HG03066 (cell line): ENCODE results near the gene HSD17B4.
"Not testable (repeated sequence)": the region's sequence is repeated elsewhere in the genome, so short reads cannot be mapped to it uniquely, and the experiment has no call there.

Experiments
- ATAC-seq: cut with Tn5 transposase; IDR thresholded peaks from one replicate; pipeline ENCODE4 v1.9.1; 2021; ENCODE audit warnings: low read depth; ENCODE audit not compliant: unreplicated experiment

The HSD17B4 gene

DNA sequence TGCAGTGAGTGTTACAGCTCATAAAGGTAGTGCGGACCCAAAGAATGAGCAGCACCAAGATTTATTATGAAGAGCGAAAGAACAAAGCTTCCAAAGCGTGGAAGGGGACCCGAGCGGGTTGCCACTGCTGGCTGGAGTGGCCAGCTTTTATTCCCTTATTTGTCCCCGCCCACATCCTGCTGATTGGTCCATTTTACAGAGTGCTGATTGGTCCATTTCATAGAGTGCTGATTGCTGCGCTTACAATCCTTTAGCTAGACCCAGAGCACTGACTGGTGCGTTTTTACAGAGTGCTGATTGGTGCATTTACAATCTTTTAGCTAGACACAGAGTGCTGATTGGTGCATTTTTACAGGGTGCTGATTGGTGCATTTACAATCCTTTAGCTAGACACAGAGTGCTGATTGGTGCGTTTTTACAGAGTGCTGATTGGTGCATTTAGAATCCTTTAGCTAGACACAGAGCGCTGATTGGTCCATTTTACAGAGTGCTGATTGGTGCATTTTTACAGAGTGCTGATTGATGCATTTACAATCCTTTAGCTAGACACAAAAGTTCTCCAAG, 19.5 kb upstream of the HSD17B4 start:
- ATAC-seq: not testable (repeated sequence)

DNA sequence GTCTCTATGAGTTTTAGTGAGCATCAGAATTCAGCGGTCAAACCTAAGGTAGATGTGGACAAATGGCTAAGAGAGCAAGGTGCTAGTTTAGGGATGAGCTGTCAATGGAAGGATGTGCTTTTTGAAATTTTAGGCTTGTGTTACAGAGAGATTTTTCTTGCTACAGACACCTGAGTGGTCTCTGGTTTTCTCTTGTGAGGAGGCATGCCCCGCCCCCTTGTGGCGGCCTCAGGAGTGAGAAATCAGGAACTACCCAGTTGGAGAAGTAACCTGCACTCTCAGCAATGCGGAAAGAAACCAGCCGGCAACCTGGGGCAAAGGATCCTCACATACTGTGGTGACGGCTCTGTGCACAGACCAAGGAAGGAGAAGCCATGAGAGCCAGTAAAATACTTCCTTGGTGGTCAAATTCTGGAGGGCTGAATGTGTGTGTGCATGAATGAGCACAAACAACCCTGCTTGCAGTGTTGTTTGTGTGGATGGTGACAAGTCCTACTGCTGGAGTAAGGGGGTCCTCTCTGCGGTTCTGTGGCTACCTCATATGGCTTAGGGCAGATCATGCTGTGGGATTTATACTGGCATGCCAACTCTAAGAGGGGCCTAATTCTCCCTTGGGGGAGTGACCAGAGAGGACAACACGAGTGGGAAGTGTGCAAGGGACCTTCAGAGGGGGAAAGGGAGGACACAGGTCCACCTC, 16.7 kb upstream of the HSD17B4 start:
- ATAC-seq: peak; percentile 86

GRCh38 chr5:119437785-119438586, 14.3 kb upstream of the HSD17B4 start:
- not testable (repeated sequence) for ATAC-seq

DNA sequence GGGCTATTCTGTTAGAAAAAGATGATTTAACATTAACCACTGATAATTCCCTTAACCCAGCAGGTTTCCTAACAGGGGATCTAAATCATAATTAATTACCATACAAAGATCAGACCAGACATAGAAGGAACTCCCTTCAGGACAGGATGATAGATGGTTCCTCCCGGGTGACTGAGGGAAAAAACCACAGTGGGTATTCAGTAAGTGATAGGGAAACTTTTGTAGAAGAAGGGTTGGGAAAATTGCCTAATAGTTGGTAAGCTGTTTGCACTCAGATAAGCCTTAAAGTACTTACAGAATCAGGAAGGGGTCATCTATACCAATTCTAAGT, 13.7 kb upstream of the HSD17B4 start:
- ATAC-seq: not testable (repeated sequence)

DNA sequence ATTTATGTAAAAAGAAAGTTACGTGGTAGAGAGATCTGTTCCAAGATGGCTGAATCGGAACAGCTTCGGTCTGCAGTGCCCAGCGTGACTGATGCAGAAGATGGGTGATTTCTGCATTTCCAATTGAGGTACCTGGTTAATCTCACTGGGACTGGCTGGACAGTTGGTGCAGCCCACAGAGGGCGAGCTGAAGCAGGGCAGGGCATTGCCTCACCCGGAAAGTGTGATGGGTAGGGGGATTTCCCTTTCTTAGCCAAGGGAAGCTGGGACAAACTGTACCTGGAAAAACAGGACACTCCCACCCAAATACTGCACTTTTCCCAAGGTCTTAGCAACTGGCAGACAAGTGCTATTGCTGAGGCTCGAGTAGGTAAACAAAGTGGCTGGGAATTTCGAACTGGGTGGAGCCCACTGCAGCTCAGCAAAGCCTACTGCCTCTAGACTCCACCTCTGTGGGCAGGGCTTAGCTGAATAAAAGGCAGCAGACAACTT, 13.1 kb upstream of the HSD17B4 start:
- peak; percentile 55 for ATAC-seq

GRCh38 chr5:119439632-119440031, 12.7 kb upstream of the HSD17B4 start:
- peak; percentile 10 for ATAC-seq

DNA sequence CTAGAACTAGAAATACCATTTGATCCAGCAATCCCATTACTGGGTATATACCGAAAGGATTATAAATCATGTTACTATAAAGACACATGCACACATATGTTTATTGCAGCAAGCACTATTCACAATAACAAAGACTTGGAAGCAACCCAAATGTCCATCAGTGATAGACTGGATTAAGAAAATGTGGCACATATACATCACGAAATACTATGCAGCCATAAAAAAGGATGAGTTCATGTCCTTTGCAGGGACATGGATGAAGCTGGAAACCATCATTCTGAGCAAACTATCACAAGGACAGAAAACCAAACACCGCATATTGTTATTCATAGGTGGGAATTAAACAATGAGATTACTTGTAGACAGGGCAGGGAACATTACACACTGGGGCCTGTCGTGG, 7.7 kb upstream of the HSD17B4 start:
- ATAC-seq: not testable (repeated sequence)

- ATAC-seq: no peak
Measured at GRCh38 chr5:119445544-119445943, 6.8 kb upstream of the HSD17B4 start.

DNA sequence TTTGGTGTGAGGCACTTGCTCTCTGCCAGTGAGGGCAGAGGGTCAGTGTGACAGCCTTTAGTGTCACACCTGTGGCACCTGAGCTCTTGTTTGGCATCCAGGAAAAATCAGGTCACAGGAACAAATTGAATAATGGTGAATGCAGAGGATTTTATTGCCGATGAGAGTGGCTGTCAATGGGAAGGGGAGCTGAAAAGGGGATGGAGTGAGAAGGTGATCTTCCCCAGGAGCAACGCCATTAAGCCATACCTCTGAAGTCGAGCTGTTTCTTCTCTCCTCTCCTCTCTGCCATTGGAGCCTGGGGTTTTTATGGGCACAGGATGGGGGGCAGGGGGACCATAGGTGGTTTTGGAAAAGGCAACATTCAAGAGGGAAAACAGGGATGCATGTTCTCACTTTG, 2.4 kb upstream of the HSD17B4 start:
- ATAC-seq: no peak

DNA sequence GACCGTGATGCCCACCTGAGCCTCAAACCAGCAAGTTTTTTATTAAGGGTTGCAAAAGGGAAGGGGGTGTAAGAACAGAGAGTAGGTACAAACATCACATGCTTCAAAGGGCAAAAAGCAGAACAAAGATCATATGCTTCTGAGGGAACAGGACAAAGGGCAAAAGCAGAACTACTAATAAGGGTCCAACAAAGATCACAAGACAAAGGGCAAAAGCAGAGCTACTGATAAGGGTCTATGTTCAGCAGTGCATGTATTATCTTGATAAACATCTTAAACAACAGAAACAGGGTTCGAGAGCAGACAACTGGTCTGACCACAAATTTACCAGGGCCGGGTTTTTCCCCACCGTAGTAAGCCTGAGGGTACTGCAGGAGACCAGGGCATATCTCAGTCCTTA, 1.7 kb upstream of the HSD17B4 start:
- not testable (repeated sequence) for ATAC-seq

DNA sequence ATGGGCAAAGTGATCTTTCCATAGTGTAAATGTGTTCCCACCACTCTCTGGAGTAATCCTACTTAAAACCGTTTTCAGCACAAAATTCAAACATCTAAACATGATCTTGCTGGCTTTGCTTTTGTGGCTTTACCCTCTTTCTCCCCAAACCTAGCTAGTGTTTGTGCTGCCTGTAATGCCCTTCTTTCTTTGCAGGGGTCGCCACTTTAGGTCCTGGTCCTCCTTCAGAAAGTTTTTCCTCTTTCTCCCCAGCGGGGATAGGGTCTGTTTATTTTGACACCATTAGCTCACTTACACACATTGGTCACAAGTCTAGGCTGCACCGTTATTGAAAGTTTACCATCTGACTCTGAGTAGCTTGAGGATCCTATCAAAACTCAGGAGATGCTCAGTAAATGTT, 736 bp upstream of the HSD17B4 start:
- ATAC-seq: no peak

GRCh38 chr5:119452060-119452372, 281 bp upstream of the HSD17B4 start:
- ATAC-seq: no peak

DNA sequence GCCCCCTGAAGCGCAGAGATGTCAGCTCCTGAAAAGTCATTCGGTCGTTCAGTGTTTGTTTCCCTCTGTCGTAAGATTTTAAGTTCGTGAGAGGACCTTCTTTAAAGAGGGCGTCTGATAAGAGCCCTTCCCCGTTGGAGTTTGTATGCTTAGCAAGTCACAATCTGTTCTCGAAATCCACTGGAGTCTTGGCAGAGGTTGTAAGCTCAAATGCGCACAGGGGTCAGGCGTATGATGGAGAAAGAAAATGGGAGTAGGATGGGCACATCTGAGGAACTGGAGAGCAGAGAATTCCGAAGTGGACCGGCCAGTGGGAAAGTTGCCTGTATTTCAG, 710 bp downstream of the HSD17B4 start:
- peak; percentile 11 for ATAC-seq

DNA sequence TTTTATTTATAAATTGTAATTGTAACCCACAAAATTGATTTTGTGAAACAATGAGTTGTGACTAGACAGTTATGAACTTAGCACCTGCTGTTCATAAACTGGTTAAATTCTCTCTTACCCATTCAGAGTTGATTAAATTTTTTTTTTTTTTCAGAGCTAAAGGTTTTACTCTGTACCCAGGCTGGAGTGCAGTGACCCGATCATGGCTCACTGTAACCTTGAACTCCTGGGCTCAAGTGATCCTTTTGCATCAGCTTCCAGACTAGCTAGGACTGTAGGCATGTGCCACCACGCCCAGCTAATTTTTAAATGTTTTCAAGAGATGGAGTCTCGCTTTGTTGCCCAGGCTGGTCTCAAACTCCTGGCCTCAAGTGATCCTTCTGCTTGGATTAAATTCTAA, 1.9 kb downstream of the HSD17B4 start:
- ATAC-seq: no peak

- ATAC-seq: no peak
Measured at GRCh38 chr5:119458911-119459632, 6.8 kb downstream of the HSD17B4 start.

DNA sequence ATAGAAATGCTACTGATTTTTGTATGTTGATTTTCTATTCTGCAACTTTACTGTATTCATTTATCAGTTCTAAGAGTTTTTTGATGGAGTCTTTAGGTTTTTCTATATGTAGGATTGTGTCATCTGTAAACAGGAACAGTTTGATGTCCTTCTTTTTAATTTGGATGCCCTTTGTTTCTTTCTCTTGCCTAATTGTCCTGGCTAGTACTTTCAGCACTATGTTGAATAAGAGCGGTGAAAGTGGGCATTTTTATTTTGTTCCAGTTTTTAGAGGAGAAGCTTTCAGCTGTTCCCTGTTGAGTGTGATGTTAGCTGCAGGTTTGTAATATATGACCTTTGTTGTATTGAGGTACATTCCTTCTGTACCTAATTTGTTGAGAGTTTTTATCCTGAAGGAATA, 13.3 kb downstream of the HSD17B4 start:
- ATAC-seq: no peak

- ATAC-seq: no peak
Measured at GRCh38 chr5:119468286-119468685, 16.0 kb downstream of the HSD17B4 start.

GRCh38 chr5:119470105-119470763, 17.9 kb downstream of the HSD17B4 start:
- peak; percentile 55 for ATAC-seq

GRCh38 chr5:119470851-119471451, 18.7 kb downstream of the HSD17B4 start:
- peak; percentile 48 for ATAC-seq

DNA sequence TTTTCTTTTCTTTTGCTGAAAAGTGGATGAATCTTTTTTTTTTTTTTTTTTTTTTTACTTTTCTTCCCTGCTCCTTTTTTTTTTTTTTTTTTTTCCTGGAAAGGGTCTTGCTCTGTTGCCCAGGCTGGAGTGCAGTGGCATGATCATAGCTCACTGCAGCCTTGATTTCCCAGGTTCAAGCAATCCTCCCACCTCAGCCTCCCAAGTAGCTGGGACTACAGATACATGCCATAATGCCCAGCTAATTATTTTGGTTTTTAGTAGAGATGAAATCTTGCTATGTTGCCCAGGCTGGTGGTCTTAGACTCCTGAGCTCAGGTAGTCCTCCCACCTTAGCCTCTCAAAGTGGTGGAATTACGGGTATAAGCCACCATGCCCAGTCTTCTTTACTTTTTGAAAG, 20.9 kb downstream of the HSD17B4 start:
- no peak for ATAC-seq
